Activated T-helper 2 cell treated with anti-CD3 and anti-CD28 coated beads, Interferon-gamma antibody, Interleukin-2, Interleukin-4, amounts not matched to agents 10 μg/mL and 5 μg/mL and 100 μg/mL, durations not matched to agents 14 hours and 24 hours and 36 hours (primary cell): ENCODE measurements around the gene NRP1. TPM values are rescaled to one million over a fixed set of nuclear protein-coding genes. Genes with fewer than 3 reads are reported as not detected.

Source experiments
- DNase-seq: peaks from one replicate; pipeline ENCODE4 v3.0.0; 2021; ENCODE audit warnings: low spot score
- H3K27ac Mint-ChIP-seq: one replicate; pipeline ENCODE4 v1.8.0; 2021; ENCODE audit warnings: mixed read lengths
- H3K27me3 Mint-ChIP-seq: one replicate; pipeline ENCODE4 v1.8.0; 2021; ENCODE audit warnings: low read depth, mixed read lengths
- H3K36me3 Mint-ChIP-seq: one replicate; pipeline ENCODE4 v1.8.0; 2021; ENCODE audit warnings: low read depth, mixed read lengths
- H3K4me1 Mint-ChIP-seq: one replicate; pipeline ENCODE4 v1.8.0; 2021; ENCODE audit warnings: low read depth, mixed read lengths
- H3K4me3 Mint-ChIP-seq: one replicate; pipeline ENCODE4 v1.8.0; 2021; ENCODE audit warnings: low read depth, mild to moderate bottlenecking, moderate library complexity, mixed read lengths
- H3K9me3 Mint-ChIP-seq: one replicate; pipeline ENCODE4 v1.8.0; 2021; ENCODE audit warnings: mixed read lengths
- intact Hi-C: fragments of 100-400 bp; cut with micrococcal nuclease; formaldehyde crosslinking; loops from one replicate; pipeline ENCODE4 v1.15.1; 2023
- total RNA-seq: library from RNA; stranded (reverse); gene quantifications from 2 replicates; pipeline ENCODE4 v1.2.3, GENCODE V29; 2022

Gene NRP1
- total RNA-seq, 1 donor from 2014 or later: 6.1 TPM

- Mint-ChIP-seq H3K36me3 (peaks cover 4% of the 10 kb centered on the region), H3K27me3 (peaks cover 40% of the 10 kb centered on the region), H3K27ac (no peak overlapping the region), H3K4me3 (no peak overlapping the region), H3K4me1 (peaks cover 25% of the 10 kb centered on the region), H3K9me3 (peaks cover 4% of the 10 kb centered on the region)
- DNase-seq: no peak
- intact Hi-C loops: no loop called here
Measured at GRCh38 chr10:33242931-33243330, 91.5 kb downstream of the NRP1 start.

GRCh38 chr10:33241351-33241750 lies 93.1 kb downstream of the NRP1 start:
- Mint-ChIP-seq H3K4me1 (peaks cover 16% of the 10 kb centered on the region), H3K9me3 (no peaks in the 10 kb centered on the region), H3K36me3 (no peaks in the 10 kb centered on the region), H3K27ac (no peak overlapping the region), H3K4me3 (no peak overlapping the region), H3K27me3 (peaks cover 41% of the 10 kb centered on the region)
- intact Hi-C loops: no loop called here
- no peak for DNase-seq

GRCh38 chr10:33240931-33241330 lies 93.5 kb downstream of the NRP1 start:
- H3K4me3 Mint-ChIP-seq: no peak overlapping the region
- H3K9me3 Mint-ChIP-seq: no peaks in the 10 kb centered on the region
- DNase-seq: no peak
- H3K4me1 Mint-ChIP-seq: peaks cover 16% of the 10 kb centered on the region
- no peak overlapping the region for H3K27ac Mint-ChIP-seq
- intact Hi-C loops: no loop called here
- H3K27me3 Mint-ChIP-seq: peaks cover 40% of the 10 kb centered on the region
- H3K36me3 Mint-ChIP-seq: no peaks in the 10 kb centered on the region

GRCh38 chr10:33240258-33240657 lies 94.2 kb downstream of the NRP1 start:
- no peaks in the 10 kb centered on the region for H3K9me3 Mint-ChIP-seq
- no peak overlapping the region for H3K4me3 Mint-ChIP-seq

GRCh38 chr10:33239257-33239656 lies 95.2 kb downstream of the NRP1 start:
- no peak overlapping the region for H3K27ac Mint-ChIP-seq
- DNase-seq: no peak
- H3K4me1 Mint-ChIP-seq: peaks cover 2% of the 10 kb centered on the region
- no peaks in the 10 kb centered on the region for H3K36me3 Mint-ChIP-seq
- peaks cover 45% of the 10 kb centered on the region for H3K27me3 Mint-ChIP-seq
- intact Hi-C loops: no loop called here
- no peak overlapping the region for H3K4me3 Mint-ChIP-seq
- no peaks in the 10 kb centered on the region for H3K9me3 Mint-ChIP-seq

More at GRCh38 chr10:33240258-33240657, 94.2 kb downstream of the NRP1 start:
- H3K27ac Mint-ChIP-seq: no peak overlapping the region
- peaks cover 12% of the 10 kb centered on the region for H3K4me1 Mint-ChIP-seq
- no peak for DNase-seq
- no peaks in the 10 kb centered on the region for H3K36me3 Mint-ChIP-seq
- H3K27me3 Mint-ChIP-seq: peaks cover 37% of the 10 kb centered on the region
- intact Hi-C loops: no loop called here

GRCh38 chr10:33238643-33239042 lies 95.8 kb downstream of the NRP1 start:
- intact Hi-C loops: no loop called here
- no peaks in the 10 kb centered on the region for H3K9me3 Mint-ChIP-seq
- H3K4me3 Mint-ChIP-seq: no peak overlapping the region
- peaks cover 45% of the 10 kb centered on the region for H3K27me3 Mint-ChIP-seq
- DNase-seq: no peak
- no peak overlapping the region for H3K27ac Mint-ChIP-seq
- no peaks in the 10 kb centered on the region for H3K4me1 Mint-ChIP-seq
- no peaks in the 10 kb centered on the region for H3K36me3 Mint-ChIP-seq

GRCh38 chr10:33237736-33238624 lies 96.5 kb downstream of the NRP1 start:
- DNase-seq: no peak
- intact Hi-C loops: no loop called here
- H3K36me3 Mint-ChIP-seq: no peaks in the 10 kb centered on the region
- H3K4me1 Mint-ChIP-seq: peaks cover 3% of the 10 kb centered on the region
- H3K4me3 Mint-ChIP-seq: no peak overlapping the region
- H3K27ac Mint-ChIP-seq: no peak overlapping the region
- H3K9me3 Mint-ChIP-seq: no peaks in the 10 kb centered on the region
- peaks cover 44% of the 10 kb centered on the region for H3K27me3 Mint-ChIP-seq

DNA sequence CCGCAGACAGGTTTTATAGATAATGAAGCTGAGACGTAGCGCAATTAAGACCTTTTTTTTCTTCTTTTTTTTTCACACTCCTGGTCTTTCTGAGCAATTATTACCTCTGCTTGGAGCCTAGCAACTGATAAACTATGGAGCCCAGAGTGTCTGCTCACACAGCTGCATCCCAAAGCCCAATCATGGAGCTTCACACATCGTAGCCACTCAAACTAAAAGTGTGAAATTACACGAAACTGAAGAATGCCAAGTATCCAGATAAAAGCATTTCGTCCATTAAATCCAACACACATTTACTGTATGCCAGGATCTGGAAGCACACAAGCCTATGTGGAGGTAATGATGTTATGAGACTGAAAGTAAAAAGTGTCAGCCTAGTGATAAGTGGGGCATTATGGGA lies 97.6 kb downstream of the NRP1 start:
- Mint-ChIP-seq H3K9me3 (no peaks in the 10 kb centered on the region), H3K4me3 (no peak overlapping the region), H3K4me1 (peaks cover 5% of the 10 kb centered on the region), H3K36me3 (no peaks in the 10 kb centered on the region), H3K27ac (no peak overlapping the region), H3K27me3 (peaks cover 44% of the 10 kb centered on the region)
- intact Hi-C loops: no loop called here
- no peak for DNase-seq

DNA sequence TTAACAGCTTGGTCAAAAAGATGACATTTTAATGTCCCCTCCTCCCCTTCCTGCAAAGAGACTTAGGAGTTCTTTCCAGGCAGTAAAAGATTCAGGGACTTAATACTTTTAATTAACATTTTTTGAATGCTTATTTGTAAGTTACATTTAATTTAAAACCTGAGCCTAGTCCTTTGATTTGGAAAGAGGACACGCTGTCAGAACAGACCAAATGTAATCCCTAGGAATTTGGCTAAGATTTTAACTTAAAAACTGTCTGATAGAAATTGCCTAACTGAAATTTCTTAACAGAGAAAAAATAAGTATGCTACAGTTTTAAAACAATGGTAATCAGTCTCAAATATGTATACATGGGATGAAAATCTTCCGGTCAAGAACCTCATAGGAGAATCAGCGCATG lies 98.5 kb downstream of the NRP1 start:
- H3K4me3 Mint-ChIP-seq: no peak overlapping the region
- peaks cover 5% of the 10 kb centered on the region for H3K4me1 Mint-ChIP-seq
- intact Hi-C loops: no loop called here
- no peaks in the 10 kb centered on the region for H3K36me3 Mint-ChIP-seq
- H3K27me3 Mint-ChIP-seq: peaks cover 49% of the 10 kb centered on the region
- no peak for DNase-seq
- no peaks in the 10 kb centered on the region for H3K9me3 Mint-ChIP-seq
- H3K27ac Mint-ChIP-seq: no peak overlapping the region

- Mint-ChIP-seq H3K4me1 (peaks cover 5% of the 10 kb centered on the region), H3K27me3 (peaks cover 49% of the 10 kb centered on the region), H3K4me3 (no peak overlapping the region), H3K27ac (no peak overlapping the region), H3K36me3 (no peaks in the 10 kb centered on the region), H3K9me3 (no peaks in the 10 kb centered on the region)
- intact Hi-C loops: no loop called here
- no peak for DNase-seq
Measured at GRCh38 chr10:33235251-33235884, 99.1 kb downstream of the NRP1 start.

GRCh38 chr10:33234831-33235237 lies 99.6 kb downstream of the NRP1 start:
- H3K36me3 Mint-ChIP-seq: no peaks in the 10 kb centered on the region
- H3K9me3 Mint-ChIP-seq: no peaks in the 10 kb centered on the region
- H3K27ac Mint-ChIP-seq: no peak overlapping the region
- H3K27me3 Mint-ChIP-seq: peaks cover 50% of the 10 kb centered on the region
- peaks cover 5% of the 10 kb centered on the region for H3K4me1 Mint-ChIP-seq
- DNase-seq: no peak
- H3K4me3 Mint-ChIP-seq: no peak overlapping the region
- intact Hi-C loops: loop anchor here (5.0 kb wide), 1 partner anchor 32 kb away; no protein-coding TSS in a partner anchor

- Mint-ChIP-seq H3K27me3 (peaks cover 49% of the 10 kb centered on the region), H3K36me3 (no peaks in the 10 kb centered on the region), H3K4me3 (no peak overlapping the region), H3K4me1 (peaks cover 5% of the 10 kb centered on the region), H3K9me3 (no peaks in the 10 kb centered on the region), H3K27ac (no peak overlapping the region)
- DNase-seq: no peak
- intact Hi-C loops: loop anchor here (1.0 to 5.0 kb wide), 2 partner anchors 19 to 34 kb away; no protein-coding TSS in a partner anchor
Measured at GRCh38 chr10:33233635-33234034, 100.8 kb downstream of the NRP1 start.

GRCh38 chr10:33233221-33233620 lies 101.2 kb downstream of the NRP1 start:
- Mint-ChIP-seq H3K4me1 (peaks cover 5% of the 10 kb centered on the region), H3K4me3 (no peak overlapping the region), H3K9me3 (no peaks in the 10 kb centered on the region), H3K27me3 (peaks cover 45% of the 10 kb centered on the region), H3K36me3 (no peaks in the 10 kb centered on the region), H3K27ac (no peak overlapping the region)
- intact Hi-C loops: loop anchor here (1.0 to 5.0 kb wide), 2 partner anchors 19 to 34 kb away; no protein-coding TSS in a partner anchor
- DNase-seq: no peak
